Activated CD4-positive, alpha-beta T cell treated with anti-CD3 and anti-CD28 coated beads for 24 hours (primary cell): ENCODE data around the gene DCP2.
"Not testable (repeated sequence)": the region's sequence is repeated elsewhere in the genome, so short reads cannot be mapped to it uniquely, and the experiment has no call there.

ENCODE experiments used
- DNase-seq, 2 donors: peaks; one replicate each; pipeline ENCODE4 v3.0.0-alpha.2; 2020; ENCODE audit warnings: low read depth in 2 of 2

Gene DCP2

DNA sequence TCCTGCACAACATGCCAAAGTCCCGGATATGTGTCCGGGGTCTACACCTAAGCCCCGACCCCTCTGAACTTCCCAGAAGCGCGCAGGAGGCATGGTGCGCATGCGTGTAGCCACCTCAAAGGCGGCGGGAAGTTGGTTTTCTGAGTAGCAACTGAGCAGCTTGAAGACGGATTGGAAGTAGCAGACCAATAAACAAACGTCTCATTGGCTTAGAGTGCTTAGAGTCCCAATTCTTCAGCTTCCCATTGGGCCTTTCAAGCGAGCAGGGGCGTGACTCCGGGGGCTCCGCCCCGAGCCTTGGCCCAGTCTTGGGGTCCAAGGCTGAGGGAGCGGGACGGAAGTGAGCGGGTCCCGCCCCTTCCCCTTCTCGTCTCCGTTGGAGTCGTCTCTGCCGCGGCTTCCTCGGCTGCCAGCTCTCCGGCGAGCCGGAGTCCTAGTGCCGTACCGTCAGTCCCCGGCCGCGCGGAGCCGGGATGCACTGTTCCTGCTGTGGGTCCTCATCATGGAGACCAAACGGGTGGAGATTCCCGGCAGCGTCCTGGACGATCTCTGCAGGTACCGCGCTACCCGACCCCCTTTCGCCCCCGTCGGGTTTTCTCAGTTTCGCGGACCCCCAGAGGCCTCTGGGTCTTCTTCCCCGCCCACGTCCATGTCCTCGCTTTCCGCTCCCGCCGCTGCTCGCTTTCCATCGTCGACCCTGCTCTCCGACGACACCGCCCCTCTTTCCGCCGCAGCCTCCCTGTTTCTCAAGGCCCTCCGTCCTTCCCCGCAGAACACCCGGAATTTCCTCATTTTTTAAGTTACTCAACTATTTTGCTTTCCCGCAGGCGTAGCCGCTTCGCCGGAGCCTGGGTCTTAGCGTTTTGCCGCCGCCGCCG is at the start of gene DCP2:
DCP2 (plus strand) TSS at position 367 of the 878 bp plus-strand sequence; CDS start at position 503, 136 bp downstream.
- DNase-seq: peak; percentile 87 to 90

DNA sequence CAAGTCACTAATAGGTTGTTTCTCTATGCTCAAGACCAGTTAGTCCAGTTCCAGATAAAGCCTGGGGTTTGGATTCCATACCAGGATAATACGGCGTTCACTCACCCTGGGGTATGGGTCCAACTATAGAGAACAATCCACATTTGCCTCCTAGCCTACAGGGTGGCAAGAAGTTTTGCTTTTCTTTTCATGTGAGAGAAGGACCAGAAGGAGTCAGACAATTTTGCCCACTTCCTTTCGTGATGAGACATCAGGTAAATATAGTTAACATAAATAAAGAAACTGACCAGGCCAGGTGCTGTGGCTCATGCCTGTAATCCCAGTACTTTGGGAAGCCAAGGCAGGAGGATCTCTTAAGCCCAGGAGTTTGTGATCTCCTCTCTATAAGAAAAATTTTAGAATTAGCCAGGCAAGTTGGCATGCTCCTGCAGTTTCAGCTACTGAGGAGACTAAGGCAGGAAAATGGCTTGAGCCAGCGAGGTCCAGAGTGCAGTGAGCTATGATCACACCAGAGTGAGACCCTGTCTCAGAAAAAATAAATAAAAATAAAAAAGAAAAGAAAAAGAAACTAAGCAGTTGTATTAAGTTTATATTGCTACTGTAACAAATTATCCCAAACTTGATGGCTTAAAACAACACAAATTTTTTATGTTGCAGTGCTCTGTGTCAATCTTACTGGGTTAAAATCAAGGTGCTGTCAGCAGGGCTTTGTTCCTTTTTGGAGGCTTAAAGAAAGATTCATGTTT is 47.1 kb upstream of the DCP2 start:
- DNase-seq: no peak

DNA sequence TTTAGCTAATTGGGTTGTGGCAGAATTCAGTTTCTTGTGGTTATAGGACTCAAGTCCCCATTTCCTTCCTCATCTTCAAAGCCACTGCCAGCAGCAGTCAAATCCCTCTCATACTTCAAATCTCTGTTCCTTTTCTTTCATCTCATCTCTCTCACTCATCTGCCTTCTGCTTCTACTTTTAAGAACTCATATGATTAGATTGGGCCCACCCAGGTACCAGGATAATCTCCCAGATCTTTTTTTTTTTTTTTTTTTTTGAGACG is 46.6 kb upstream of the DCP2 start:
- DNase-seq: no peak

DNA sequence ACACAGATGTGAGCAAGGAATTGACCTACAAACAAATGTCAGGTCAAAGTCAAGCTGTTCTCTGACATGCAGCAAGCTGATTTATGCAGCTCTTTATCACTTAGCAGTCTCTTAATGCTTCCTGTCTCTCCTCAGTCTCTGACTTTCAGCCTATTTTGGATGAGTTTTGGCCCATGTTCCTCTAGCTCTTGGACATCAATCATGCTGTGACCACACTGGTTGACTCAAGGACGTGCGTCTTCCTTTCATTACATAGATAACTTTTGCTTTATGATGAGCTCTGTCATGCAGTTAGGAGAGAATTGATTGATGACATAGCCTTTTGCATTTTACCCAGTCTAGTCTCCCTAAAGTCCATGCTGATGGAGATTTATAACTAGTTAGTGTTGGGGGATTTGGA is 45.1 kb upstream of the DCP2 start:
- no peak for DNase-seq

DNA sequence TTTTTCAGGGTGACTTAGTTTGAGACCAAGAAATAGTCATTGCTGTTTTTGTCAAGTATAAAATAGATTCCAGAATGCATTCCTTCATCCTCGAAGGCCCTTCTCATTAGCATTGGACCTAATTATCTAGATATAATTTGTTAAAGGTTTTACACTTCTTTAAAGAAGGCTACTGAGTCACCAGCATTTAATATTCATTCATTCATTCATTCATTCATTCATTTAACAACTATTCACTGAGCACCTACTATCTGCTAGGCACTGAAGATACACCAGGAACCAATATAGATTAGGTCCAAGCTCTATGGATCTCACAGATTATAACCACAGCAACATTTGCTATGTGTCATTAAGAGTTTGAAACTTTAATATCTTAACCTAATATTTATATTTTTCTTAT is 43.5 kb upstream of the DCP2 start:
- DNase-seq: no peak

DNA sequence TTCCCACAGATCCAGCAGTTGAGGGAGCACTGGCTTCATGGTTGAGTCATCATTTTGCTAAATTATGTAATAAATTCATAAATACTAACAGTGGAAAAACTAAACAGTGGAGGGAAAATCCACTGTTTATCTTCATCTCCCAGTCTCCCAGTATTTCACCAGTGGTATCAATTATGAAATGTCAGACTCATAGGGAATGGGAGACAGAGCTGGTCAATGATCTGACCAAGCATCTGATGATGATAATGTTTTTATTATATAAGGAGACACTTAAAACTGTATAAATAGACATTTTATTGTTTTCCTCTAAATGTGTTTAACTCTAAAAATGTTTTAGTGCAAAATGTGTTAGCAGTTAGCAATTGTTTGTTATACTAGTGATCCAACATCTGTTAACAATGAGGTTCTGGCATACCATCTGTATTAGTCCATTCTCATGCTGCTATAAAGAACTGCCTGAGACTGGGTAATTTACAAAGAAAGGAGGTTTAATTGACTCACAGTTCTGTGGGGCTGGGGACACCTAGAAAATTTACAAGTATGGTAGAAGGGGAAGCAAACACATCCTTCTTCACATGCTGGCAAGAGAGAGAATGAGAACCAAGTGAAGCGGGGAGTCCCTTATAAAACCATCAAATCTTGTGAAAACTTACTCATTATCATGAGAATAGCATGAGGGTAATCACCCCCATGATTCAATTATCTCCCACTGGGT is 42.8 kb upstream of the DCP2 start:
- DNase-seq: no peak

DNA sequence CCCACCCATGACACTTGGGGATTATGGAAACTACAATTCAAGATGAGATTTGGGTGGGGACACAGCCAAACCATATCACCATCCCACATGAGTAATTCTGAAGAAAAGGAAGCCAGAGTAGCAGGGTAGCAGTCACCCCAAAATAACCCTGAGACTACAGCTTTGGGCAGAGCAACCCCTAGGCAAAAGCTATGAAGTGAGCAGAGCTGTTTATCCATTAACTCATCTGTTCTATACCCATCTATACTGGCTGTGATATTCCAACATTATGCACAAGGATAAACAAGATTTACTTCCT is 42.3 kb upstream of the DCP2 start:
- no peak for DNase-seq

DNA sequence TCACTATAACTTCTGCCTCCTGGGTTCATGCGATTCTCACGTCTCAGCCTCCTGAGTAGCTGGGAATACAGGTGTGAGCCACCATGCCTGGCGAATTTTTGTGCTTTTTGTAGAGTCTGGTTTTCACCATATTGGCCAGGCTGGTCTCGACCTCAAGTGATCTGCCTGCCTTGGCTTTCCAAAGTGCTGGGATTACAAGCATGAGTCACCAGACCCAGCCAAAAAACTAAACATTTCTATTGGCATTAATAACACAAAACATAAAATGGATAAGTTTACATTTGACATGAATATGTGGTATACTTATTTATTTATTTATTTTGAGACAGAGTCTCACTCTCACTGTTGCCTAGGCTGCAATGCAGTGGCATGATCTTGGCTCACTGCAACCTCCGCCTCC is 40.9 kb upstream of the DCP2 start:
- no peak for DNase-seq

DNA sequence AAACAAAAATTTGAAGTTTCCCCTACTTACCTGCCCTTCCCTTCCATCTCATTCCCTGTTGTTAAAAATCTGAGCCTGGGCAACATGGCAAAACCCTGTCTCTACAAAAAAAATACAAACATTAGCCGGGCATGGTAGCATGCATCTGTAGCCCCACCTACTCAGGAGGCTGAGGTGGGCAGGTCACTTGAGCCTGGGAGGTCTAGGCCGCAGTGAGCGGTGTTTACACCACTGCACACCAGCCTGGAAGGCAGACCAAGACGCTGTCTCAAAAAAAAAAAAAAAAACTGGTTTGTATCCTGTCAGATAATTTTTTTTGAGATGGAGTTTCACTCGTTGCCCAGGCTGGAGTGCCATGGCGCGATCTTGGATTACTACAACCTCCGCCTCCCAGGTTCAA is 38.3 kb upstream of the DCP2 start:
- DNase-seq: no peak

DNA sequence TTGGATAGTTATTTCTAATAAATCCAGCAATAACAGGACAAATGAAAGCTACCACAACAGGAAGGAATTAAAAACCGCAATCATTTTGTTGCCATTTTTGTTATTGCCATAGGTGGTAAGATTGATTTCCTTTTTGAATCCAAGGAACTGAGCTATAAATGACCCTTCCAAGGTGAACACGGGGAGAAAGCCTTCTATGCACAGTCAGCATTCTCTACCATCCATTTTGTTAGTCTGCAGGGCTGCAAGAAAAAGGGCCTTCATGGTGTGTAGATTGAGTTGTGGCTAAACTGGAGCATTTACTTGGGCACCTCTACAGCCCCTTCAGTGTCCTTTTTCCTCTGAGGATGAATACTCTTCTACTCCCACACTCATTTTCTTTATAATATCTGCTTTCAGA is 35.9 kb upstream of the DCP2 start:
- DNase-seq: no peak

DNA sequence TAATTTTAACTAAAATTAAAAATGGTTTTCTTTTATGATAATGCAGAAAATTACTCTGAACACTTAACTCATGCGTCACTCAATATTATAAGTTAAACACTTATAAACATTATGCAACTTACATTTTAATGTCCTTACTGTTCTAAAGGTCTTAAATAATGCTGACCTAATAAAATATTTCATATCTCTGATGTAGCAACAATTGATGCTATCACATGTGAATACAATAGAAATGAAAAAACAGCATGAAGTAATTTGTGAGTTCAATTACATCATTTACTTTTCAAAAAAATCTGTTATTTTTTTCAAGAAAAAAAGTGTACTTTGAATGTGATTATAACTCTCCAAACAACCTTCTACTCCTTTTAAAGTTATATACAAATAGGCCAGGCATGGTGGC is 28.1 kb upstream of the DCP2 start:
- DNase-seq: no peak

DNA sequence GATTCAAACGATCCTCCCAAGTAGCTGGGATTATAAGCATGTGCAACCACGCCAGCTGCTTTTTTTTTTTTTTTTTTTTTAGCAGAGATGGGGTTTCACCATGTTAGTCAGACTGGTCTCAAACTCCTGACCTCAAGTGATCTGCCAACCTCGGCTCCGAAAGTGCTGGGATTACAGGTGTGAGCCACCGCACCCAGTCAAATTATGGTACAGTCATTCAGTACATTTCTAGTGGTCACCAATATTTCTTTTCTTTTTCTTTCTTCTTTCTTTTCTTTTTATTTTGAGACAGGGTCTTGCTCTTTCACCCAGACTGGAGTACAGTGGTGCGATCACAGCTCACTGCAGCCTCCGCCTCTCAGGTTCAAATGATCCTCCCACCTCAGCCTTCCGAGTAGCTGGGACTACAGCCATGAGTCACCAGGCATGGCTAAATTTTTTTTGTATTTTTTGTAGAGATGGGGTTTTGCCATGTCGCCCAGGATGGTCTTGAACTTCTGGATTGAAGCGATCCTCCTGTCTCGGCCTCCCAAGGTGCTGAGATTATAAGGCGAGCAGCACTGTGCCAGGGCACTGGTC is 25.4 kb upstream of the DCP2 start:
- DNase-seq: no peak

DNA sequence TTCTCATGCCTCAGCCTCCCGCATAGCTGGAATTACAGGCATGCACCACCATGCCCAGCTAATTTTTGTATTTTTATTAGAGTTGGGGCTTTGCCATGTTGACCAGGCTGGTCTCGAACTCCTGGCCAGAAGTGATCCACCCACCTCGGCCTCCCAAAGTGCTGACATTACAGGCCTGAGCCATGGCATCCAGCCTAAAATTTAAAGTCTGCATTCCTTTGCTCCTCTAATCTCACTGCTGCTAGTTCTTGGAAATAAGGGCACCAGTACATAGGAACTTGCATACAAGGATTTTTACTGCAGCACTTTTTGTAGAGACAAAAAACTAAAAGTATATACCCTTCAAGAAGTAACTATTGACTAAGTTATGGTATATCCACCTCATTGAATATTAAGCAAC is 20.0 kb upstream of the DCP2 start:
- DNase-seq: no peak

DNA sequence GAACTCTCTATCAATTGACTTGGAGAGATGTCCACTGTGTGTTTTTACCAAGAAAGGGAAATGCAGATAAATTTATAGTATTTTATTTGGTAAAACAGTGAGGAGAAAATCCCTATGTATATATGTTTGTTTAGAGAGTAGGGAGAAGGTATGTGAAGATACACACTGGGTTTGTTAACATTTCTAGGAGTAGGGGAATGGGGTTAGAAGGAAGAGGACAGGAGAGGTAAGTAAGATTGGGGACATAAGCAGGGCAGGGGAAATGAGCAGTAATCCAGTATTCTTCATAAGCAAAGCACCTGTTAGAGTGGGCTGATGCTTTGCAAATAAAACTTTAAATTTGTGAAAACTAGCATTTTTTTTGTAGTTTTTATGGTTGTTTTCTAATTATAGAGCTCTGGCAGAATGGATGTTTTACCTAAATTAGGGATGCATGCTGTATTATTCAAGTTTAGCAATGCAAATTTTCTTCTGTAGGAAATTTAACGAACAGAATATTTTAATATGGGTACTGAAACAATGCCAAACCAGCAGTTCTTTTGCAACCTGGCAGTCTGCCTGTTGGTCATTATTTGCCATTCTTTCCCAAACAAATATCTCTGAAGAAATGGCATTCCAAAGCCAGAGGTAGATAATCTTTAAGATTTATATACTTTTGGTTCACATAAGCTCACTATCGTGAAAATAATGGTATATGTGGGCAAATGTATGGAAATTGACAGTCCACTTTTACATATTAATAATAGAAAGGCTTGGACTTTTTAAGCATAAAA is 19.4 kb upstream of the DCP2 start:
- no peak for DNase-seq

DNA sequence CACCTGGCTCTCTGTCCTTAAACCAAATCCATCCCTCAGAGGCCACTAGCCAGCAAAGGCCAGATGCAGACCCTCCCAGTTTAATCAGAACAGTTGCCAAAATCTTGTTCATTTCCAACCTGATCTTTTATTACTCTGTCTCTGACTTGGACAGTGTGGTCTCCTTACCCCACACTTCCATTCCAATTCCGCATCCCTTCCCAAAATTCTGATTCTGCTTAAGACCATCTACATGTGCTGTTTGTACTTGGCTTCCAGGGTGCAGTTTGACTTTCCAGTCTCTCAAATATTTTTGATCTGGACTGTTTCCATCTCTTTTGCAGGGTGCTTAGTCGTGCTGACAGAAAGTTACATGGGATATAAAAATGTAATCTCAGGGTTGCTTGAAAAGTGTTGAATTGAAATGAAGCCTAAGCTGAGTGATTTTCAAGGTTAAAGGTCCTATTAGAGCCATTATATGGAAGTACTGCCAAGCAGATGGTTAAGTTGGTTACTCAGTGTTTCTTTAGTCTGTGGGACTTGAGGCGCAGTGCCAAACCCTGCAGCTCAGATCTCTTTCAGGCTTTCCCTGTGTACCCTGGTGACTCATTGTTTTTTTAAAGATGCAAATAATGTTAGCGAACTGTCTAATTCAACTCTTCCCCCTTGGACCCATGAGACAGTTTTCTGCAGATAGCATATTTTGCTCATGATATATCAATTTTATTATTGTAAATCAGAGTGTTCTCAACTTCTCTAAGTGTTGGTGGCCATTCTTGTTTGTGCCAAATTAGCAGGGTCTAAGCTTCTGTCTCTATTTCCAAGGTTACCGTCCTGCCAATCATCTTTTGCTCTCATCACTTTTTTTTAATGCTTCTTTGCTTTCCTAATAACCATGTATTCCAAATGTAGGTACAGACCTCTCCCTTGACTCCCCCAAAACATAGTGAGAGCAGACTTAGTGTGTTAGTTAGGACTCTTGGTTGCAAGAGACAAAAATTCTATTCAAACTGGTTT is 18.2 kb upstream of the DCP2 start:
- DNase-seq: no peak

DNA sequence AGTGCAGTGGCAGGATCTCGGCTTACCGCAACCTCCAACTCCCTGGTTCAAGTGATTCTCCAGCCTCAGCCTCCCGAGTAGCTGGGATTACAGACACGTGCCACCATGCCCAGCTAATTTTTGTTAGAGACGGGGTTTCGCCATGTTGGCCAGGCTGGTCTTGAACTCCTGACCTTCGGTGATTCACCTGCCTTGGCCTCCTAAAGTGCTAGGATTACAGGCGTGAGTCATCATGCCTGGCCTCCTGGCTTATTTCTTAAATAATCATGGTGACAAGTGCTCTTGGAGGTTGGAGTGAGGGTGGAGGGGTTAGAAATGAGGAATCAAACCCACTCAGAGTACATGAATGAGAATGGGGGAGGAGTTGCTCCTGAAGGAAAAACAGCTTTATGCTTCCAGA is 16.7 kb upstream of the DCP2 start:
- DNase-seq: not testable (repeated sequence)

DNA sequence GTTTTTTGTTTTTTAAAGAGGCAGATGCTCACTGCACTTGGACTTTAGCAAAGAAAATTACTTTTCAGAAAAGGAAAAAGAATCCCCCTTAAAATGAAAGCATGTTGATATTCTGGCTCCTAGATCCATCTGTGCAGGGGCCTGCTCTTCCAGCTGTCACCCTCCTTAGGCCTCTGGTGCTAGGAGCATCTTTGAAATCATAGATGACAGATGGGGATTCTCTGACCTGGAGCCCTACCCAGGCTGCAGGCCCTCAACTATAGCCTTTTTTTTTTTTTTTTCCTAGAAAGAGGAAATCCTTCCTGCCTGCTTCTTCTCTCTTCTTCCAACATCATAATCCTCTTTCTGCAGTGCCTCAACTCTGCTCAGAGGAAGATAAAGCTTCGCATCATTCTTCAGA is 16.3 kb upstream of the DCP2 start:
- no peak for DNase-seq

DNA sequence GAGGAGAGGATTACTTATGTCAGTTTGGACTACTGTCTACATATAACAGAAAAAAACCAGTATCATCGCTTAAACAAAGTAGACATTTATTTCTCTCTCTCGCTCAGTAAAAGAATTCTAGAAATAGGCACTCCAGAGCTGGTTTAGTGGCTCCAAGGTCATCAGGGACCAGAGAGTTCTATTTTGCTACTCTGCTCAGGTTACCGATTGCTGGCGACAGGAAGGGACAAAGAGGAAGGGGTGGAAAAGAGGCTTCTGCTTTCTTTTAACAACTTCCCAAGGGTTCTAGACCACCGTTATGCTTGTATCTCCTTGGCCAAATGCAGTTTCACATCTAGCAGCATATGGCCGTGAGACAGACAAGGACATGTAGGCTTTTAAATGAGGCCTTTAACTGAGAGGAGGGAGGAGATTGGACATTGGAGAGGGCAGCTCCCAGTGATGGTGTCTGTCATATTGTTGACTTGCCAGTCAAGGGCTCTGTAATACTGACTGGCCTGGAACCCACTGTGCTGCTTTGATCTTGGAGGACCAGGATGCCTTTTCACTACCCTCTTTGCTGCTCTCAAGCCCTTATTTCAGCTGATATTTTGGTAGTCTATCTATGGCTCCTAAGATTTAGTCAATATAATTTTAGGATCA is 15.6 kb upstream of the DCP2 start:
- no peak for DNase-seq

DNA sequence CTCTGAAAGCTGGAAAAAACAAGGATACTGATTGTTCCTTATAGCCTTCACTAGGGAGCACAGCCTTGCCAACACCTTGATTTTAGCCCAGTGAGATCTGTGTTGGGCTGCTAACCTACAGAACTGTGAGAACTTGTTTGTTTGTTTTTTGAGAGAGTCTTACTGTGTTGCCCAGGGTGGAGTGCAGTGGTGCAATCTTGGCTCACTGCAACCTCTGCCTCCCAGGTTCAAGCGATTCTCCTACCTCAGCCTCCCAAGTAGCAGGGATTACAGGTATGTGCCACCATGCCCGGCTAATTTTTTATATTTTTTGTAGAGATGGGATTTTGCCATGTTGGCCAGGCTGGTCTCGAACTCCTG is 13.2 kb upstream of the DCP2 start:
- DNase-seq: not testable (repeated sequence)

DNA sequence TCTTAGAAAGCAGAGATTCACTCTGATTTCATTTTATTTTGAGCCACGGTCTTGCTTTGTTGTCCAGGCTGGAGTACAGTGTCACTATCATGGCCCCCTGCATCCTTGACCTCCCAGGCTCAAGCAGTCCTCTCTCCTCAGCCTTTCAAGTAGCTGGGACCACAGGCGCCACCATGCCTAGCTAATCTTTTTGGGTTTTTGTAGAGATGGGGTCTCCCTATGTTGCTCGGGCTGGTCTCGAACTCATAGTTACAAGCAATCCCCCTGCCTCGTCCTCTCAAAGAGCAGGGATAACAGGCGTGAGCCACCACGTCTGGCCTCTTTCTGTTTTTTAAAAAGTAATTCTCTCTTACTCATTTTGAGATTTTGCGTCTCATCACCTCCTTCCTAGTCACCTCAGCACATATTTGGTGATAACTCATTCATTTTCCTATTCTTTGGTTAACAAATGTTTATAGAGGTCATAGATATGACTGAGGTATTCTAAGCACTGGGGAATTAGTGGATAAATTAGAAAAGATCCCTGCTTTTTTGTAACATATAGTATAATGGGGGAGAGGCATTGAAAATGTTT is 10.8 kb upstream of the DCP2 start:
- no peak for DNase-seq
